ELF-1 (cell line): ENCODE results near the gene MTMR12.

Experiments used
- DNase-seq: peaks from one replicate; pipeline ENCODE4 v3.0.0-alpha.2; 2016; ENCODE audit warnings: low read depth, low spot score

The MTMR12 gene

GRCh38 chr5:32274548-32275395 is 38.0 kb downstream of the MTMR12 start:
- no peak for DNase-seq

GRCh38 chr5:32273821-32274220 is 38.9 kb downstream of the MTMR12 start:
- no peak for DNase-seq

GRCh38 chr5:32272746-32273145 is 40.0 kb downstream of the MTMR12 start:
- DNase-seq = no peak

- DNase-seq = no peak
Measured at GRCh38 chr5:32270946-32271345, 41.8 kb downstream of the MTMR12 start.

- DNase-seq = no peak
Measured at GRCh38 chr5:32270178-32270577, 42.6 kb downstream of the MTMR12 start.

- no peak for DNase-seq
Measured at GRCh38 chr5:32265902-32266301, 46.8 kb downstream of the MTMR12 start.

- no peak for DNase-seq
Measured at GRCh38 chr5:32264957-32265572, 47.7 kb downstream of the MTMR12 start.

GRCh38 chr5:32263684-32264083 is 49.1 kb downstream of the MTMR12 start:
- no peak for DNase-seq

GRCh38 chr5:32261198-32261597 is 51.5 kb downstream of the MTMR12 start:
- DNase-seq = no peak

GRCh38 chr5:32259033-32259432 is 53.7 kb downstream of the MTMR12 start:
- DNase-seq = no peak

GRCh38 chr5:32258424-32258823 is 54.3 kb downstream of the MTMR12 start:
- DNase-seq = no peak

- no peak for DNase-seq
Measured at GRCh38 chr5:32255540-32255900, 57.2 kb downstream of the MTMR12 start.

GRCh38 chr5:32254881-32255539 is 57.7 kb downstream of the MTMR12 start:
- DNase-seq = no peak

- no peak for DNase-seq
Measured at GRCh38 chr5:32251871-32252458, 60.8 kb downstream of the MTMR12 start.

- peak; percentile 9 for DNase-seq
Measured at GRCh38 chr5:32249668-32250067, 63.1 kb downstream of the MTMR12 start.

- no peak for DNase-seq
Measured at GRCh38 chr5:32245742-32246141, 67.0 kb downstream of the MTMR12 start.

- no peak for DNase-seq
Measured at GRCh38 chr5:32244017-32244416, 68.7 kb downstream of the MTMR12 start.

- no peak for DNase-seq
Measured at GRCh38 chr5:32241034-32241783, 71.5 kb downstream of the MTMR12 start.

- no peak for DNase-seq
Measured at GRCh38 chr5:32239385-32239784, 73.4 kb downstream of the MTMR12 start.

- DNase-seq = no peak
Measured at GRCh38 chr5:32233696-32234447, 78.9 kb downstream of the MTMR12 start.

- DNase-seq = no peak
Measured at GRCh38 chr5:32233220-32233695, 79.5 kb downstream of the MTMR12 start.
